ENCODE data around the gene GPC6.

The GPC6 gene

GRCh38 chr13:93499991-93500390, 273.4 kb downstream of the GPC6 start:
- Histone ChIP-seq H3K4me3 (ENCODE audit: low read depth, low read length) (no peak overlapping the region), H3K27me3 (ENCODE audit: insufficient read depth, low read depth, severe bottlenecking) (no peaks in the 10 kb centered on the region), H3K36me3 (no peaks in the 10 kb centered on the region; the same call in 1 of the 2 replicates), H3K27ac (no peak overlapping the region), H3K9me3 (ENCODE audit: severe bottlenecking) (no peaks in the 10 kb centered on the region)
- DNase-seq: no peak
- no peak for TF ChIP-seq CTCF (IDR thresholded peaks at IDR 0.05; ENCODE audit: low read depth, low read length)

- TF ChIP-seq CTCF (IDR thresholded peaks at IDR 0.05; ENCODE audit: low read depth, low read length): no peak
- no peak overlapping the region for H3K4me3 ChIP-seq (ENCODE audit: low read depth, low read length)
- no peaks in the 10 kb centered on the region; the same call in 1 of the 2 replicates for H3K36me3 ChIP-seq
- no peaks in the 10 kb centered on the region for H3K27me3 ChIP-seq (ENCODE audit: insufficient read depth, low read depth, severe bottlenecking)
- H3K9me3 ChIP-seq (ENCODE audit: severe bottlenecking): no peaks in the 10 kb centered on the region
- H3K27ac ChIP-seq: no peak overlapping the region
- DNase-seq: no peak
Measured at GRCh38 chr13:93502071-93502470, 275.5 kb downstream of the GPC6 start.

GRCh38 chr13:93502987-93503615, 276.5 kb downstream of the GPC6 start:
- Histone ChIP-seq H3K9me3 (ENCODE audit: severe bottlenecking) (no peaks in the 10 kb centered on the region), H3K27me3 (ENCODE audit: insufficient read depth, low read depth, severe bottlenecking) (no peaks in the 10 kb centered on the region), H3K4me3 (ENCODE audit: low read depth, low read length) (no peak overlapping the region), H3K36me3 (no peaks in the 10 kb centered on the region; the same call in 1 of the 2 replicates), H3K27ac (no peak overlapping the region)
- TF ChIP-seq CTCF (IDR thresholded peaks at IDR 0.05; ENCODE audit: low read depth, low read length): no peak
- DNase-seq: no peak

- Histone ChIP-seq H3K9me3 (ENCODE audit: severe bottlenecking) (no peaks in the 10 kb centered on the region), H3K27me3 (ENCODE audit: insufficient read depth, low read depth, severe bottlenecking) (no peaks in the 10 kb centered on the region), H3K36me3 (0 out of 2 replicates have a peak, but pooled peaks cover 2% of the 10 kb centered on the region), H3K4me3 (ENCODE audit: low read depth, low read length) (no peak overlapping the region), H3K27ac (no peak overlapping the region)
- DNase-seq: no peak
- TF ChIP-seq CTCF (IDR thresholded peaks at IDR 0.05; ENCODE audit: low read depth, low read length): no peak
Measured at GRCh38 chr13:93505104-93505952, 278.7 kb downstream of the GPC6 start.

GRCh38 chr13:93511011-93511410, 284.4 kb downstream of the GPC6 start:
- Histone ChIP-seq H3K4me3 (ENCODE audit: low read depth, low read length) (no peak overlapping the region), H3K36me3 (0 out of 2 replicates have a peak, but pooled peaks cover 4% of the 10 kb centered on the region), H3K27ac (no peak overlapping the region), H3K27me3 (ENCODE audit: insufficient read depth, low read depth, severe bottlenecking) (no peaks in the 10 kb centered on the region), H3K9me3 (ENCODE audit: severe bottlenecking) (no peaks in the 10 kb centered on the region)
- DNase-seq: no peak
- no peak for TF ChIP-seq CTCF (IDR thresholded peaks at IDR 0.05; ENCODE audit: low read depth, low read length)
